ENCODE measurements around the gene POLA2. TPM values are rescaled to one million over a fixed set of nuclear protein-coding genes. Genes with fewer than 3 reads are reported as not detected.
A peak's percentile ranks its signal among the peaks of the same experiment; 100 is the strongest.

Gene POLA2
- total and polyA plus RNA-seq, 9 of the 15 experiments (the other 6 are each of a cell fraction or from before 2014, with no cell fraction given): 2.7 to 134 (median 44.4) TPM

DNA sequence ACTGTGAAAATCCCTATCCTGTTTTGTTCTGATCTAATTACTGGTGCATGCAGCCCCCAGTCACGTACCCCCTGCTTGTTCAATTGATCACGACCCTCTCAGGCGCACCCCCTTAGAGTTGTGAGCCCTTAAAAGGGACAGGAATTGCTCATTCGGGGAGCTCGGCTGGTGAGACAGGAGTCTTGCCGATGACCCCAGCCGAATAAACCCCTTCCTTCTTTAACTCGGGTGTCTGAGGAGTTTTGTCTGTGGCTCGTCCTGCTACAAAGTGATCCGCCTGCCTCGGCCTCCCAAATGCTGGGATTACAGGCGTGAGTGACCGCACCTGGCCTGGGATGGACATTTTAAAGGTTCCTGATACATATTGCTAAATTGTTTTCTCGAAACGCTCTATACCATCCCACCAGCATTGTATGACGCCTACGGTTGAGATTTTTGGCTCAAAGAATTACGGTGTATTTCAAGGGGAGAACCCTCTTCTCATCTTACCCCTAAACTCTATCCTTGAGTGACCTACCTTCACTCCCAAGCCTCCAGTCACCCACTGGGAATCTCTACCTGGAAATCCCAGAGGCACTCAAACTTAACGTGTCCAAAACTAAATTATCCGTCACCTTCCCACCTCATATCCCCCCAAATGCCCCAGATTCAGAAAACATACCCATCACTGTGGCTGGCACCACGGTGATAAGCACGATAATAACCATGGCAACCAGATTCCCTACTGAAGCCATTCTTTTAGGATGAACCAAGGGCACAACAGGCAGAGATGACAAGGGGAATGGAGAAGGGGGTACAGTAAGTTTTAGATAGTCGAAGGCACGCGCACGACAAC lies 789 bp upstream of the POLA2 start (continued):
- TF ChIP-seq ZKSCAN8 (CRISPR knock-in tag; IDR thresholded peaks at IDR 0.05) (no peak), MTA1 (IDR thresholded peaks at IDR 0.05; ENCODE audit: borderline replicate concordance) (peak; percentile 40; the same call in 1 of the 2 replicates), JUN (IDR thresholded peaks at IDR 0.05; ENCODE audit: borderline replicate concordance, low read depth, low read length) (no peak), JUN (CRISPR knock-in tag; IDR thresholded peaks at IDR 0.05; ENCODE audit: borderline replicate concordance) (no peak), STAT5A (IDR thresholded peaks at IDR 0.05; ENCODE audit: borderline replicate concordance, low read length) (no peak), NCOA6 (IDR thresholded peaks at IDR 0.05) (no peak), BRD9 (IDR thresholded peaks at IDR 0.05; ENCODE audit: low read depth, partially characterized antibody) (peak; percentile 26), NR2C2 (CRISPR knock-in tag; IDR thresholded peaks at IDR 0.05) (0 out of 2 replicates have a peak, but pooled peaks have one; percentile 26), NR2C2 (tag; IDR thresholded peaks at IDR 0.05) (no peak), MEF2A (IDR thresholded peaks at IDR 0.05; ENCODE audit: control insufficient read depth, low read depth, low read length) (no peak), YBX1 (IDR thresholded peaks at IDR 0.05) (no peak), HMG20A (CRISPR knock-in tag; conservative IDR thresholded peaks at IDR 0.05) (no peak), SPI1 (IDR thresholded peaks at IDR 0.05; ENCODE audit: borderline replicate concordance, low read depth, low read length) (no peak), ETS2 (tag; IDR thresholded peaks at IDR 0.05; ENCODE audit: borderline replicate concordance, poor library complexity, severe bottlenecking) (no peak), SMARCB1 (IDR thresholded peaks at IDR 0.05; ENCODE audit: insufficient read length, low read depth) (no peak), TOE1 (IDR thresholded peaks at IDR 0.05; ENCODE audit: borderline replicate concordance) (0 out of 2 replicates have a peak, but pooled peaks have one; percentile 30), TOE1 (CRISPR knock-in tag; IDR thresholded peaks at IDR 0.05; ENCODE audit: borderline replicate concordance, low read depth) (no peak), PTRF (tag; IDR thresholded peaks at IDR 0.05) (no peak), SMARCC2 (IDR thresholded peaks at IDR 0.05; ENCODE audit: low read depth) (peak; percentile 49; the same call in 1 of the 2 replicates), ZC3H8 (IDR thresholded peaks at IDR 0.05) (no peak), ARID1B (IDR thresholded peaks at IDR 0.05) (0 out of 2 replicates have a peak, but pooled peaks have one; percentile 34), RNF2 (IDR thresholded peaks at IDR 0.05) (no peak)
- TF ChIP-seq, protein P1, sequence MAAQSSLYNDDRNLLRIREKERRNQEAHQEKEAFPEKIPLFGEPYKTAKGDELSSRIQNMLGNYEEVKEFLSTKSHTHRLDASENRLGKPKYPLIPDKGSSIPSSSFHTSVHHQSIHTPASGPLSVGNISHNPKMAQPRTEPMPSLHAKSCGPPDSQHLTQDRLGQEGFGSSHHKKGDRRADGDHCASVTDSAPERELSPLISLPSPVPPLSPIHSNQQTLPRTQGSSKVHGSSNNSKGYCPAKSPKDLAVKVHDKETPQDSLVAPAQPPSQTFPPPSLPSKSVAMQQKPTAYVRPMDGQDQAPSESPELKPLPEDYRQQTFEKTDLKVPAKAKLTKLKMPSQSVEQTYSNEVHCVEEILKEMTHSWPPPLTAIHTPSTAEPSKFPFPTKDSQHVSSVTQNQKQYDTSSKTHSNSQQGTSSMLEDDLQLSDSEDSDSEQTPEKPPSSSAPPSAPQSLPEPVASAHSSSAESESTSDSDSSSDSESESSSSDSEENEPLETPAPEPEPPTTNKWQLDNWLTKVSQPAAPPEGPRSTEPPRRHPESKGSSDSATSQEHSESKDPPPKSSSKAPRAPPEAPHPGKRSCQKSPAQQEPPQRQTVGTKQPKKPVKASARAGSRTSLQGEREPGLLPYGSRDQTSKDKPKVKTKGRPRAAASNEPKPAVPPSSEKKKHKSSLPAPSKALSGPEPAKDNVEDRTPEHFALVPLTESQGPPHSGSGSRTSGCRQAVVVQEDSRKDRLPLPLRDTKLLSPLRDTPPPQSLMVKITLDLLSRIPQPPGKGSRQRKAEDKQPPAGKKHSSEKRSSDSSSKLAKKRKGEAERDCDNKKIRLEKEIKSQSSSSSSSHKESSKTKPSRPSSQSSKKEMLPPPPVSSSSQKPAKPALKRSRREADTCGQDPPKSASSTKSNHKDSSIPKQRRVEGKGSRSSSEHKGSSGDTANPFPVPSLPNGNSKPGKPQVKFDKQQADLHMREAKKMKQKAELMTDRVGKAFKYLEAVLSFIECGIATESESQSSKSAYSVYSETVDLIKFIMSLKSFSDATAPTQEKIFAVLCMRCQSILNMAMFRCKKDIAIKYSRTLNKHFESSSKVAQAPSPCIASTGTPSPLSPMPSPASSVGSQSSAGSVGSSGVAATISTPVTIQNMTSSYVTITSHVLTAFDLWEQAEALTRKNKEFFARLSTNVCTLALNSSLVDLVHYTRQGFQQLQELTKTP (IDR thresholded peaks at IDR 0.05; ENCODE audit: low read depth in 1 of 2, partially characterized antibody in 2 of 2): peak in 1 of 2 experiments; percentile 20
- TF ChIP-seq, protein P2, sequence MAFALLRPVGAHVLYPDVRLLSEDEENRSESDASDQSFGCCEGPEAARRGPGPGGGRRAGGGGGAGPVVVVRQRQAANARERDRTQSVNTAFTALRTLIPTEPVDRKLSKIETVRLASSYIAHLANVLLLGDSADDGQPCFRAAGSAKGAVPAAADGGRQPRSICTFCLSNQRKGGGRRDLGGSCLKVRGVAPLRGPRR (CRISPR knock-in tag; IDR thresholded peaks at IDR 0.05): no peak
- TF ChIP-seq, protein P3, sequence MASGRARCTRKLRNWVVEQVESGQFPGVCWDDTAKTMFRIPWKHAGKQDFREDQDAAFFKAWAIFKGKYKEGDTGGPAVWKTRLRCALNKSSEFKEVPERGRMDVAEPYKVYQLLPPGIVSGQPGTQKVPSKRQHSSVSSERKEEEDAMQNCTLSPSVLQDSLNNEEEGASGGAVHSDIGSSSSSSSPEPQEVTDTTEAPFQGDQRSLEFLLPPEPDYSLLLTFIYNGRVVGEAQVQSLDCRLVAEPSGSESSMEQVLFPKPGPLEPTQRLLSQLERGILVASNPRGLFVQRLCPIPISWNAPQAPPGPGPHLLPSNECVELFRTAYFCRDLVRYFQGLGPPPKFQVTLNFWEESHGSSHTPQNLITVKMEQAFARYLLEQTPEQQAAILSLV (tag; IDR thresholded peaks at IDR 0.05): no peak
